Measurements from ENCODE around the gene NDUFAF8. TPM values are rescaled to one million over a fixed set of nuclear protein-coding genes. Genes with fewer than 3 reads are reported as not detected.

NDUFAF8 gene
- 21.5 and 69.6 TPM in 2 replicates for total RNA-seq

GRCh38 chr17:81238815-81239713 lies at the start of gene NDUFAF8, which contains the start of gene TEPSIN:
Gene NDUFAF8, plus strand, starts transcription at chr17:81239318. Its CDS starts 46 bp downstream, at chr17:81239364.
Gene TEPSIN, minus strand, starts transcription at chr17:81239055. Its CDS starts 22 bp downstream, at chr17:81239033.

GRCh38 chr17:81222906-81223761 lies 16.0 kb upstream of the NDUFAF8 start, which contains the start of gene CEP131:
Gene CEP131, minus strand, starts transcription at chr17:81222965. Its CDS starts 2,909 bp downstream, at chr17:81220056.

Other genes starting within 250 kb of the NDUFAF8 start
- gene CHMP6, start 247.5 kb upstream of the NDUFAF8 start, total RNA-seq: 23.2 and 24.5 TPM in 2 replicates
- 26.5 and 32.8 TPM in 2 replicates for gene BAIAP2, start 204.2 kb upstream of the NDUFAF8 start, total RNA-seq
- gene PVALEF, start 73.8 kb upstream of the NDUFAF8 start, total RNA-seq: not detected in 2 replicates
- under 0.01 TPM in 1 of 2 replicates, not detected in the other for gene AATK, start 73.1 kb upstream of the NDUFAF8 start, total RNA-seq
- gene CEP131, start 16.4 kb upstream of the NDUFAF8 start, total RNA-seq: 9.4 and 15.6 TPM in 2 replicates
- gene TEPSIN, start 263 bp upstream of the NDUFAF8 start, total RNA-seq: 16.9 and 24.9 TPM in 2 replicates
- gene SLC38A10, start 56.0 kb downstream of the NDUFAF8 start, total RNA-seq: 61.1 and 104 TPM in 2 replicates
- 4.6 and 8.0 TPM in 2 replicates for gene BAHCC1, start 156.1 kb downstream of the NDUFAF8 start, total RNA-seq

Measured in placental pericyte (primary cell).